OCI-LY1 (cell line): Measurements from ENCODE around the gene INS.
"Not testable (repeated sequence)": the region's sequence is repeated elsewhere in the genome, so short reads cannot be mapped to it uniquely, and the experiment has no call there.

ENCODE experiments used
- EZH2 ChIP-seq: fragments of 200-600 bp; sonication (generic), shearing (Covaris generic); IDR thresholded peaks from 2 replicates; pipeline ENCODE4 v1.8.0; 2017; ENCODE audit warnings: borderline replicate concordance, mixed run types, mild to moderate bottlenecking, antibody characterized with exemption, low read length, moderate library complexity, mixed read lengths
- TF ChIP-seq, protein P1 (sequence below): fragments of 200-600 bp; sonication (generic), shearing (Covaris generic); IDR thresholded peaks from 2 replicates; pipeline ENCODE4 v1.5.1; 2017; ENCODE audit warnings: mild to moderate bottlenecking, antibody characterized with exemption, low read length, moderate library complexity, mixed read lengths

DNA sequence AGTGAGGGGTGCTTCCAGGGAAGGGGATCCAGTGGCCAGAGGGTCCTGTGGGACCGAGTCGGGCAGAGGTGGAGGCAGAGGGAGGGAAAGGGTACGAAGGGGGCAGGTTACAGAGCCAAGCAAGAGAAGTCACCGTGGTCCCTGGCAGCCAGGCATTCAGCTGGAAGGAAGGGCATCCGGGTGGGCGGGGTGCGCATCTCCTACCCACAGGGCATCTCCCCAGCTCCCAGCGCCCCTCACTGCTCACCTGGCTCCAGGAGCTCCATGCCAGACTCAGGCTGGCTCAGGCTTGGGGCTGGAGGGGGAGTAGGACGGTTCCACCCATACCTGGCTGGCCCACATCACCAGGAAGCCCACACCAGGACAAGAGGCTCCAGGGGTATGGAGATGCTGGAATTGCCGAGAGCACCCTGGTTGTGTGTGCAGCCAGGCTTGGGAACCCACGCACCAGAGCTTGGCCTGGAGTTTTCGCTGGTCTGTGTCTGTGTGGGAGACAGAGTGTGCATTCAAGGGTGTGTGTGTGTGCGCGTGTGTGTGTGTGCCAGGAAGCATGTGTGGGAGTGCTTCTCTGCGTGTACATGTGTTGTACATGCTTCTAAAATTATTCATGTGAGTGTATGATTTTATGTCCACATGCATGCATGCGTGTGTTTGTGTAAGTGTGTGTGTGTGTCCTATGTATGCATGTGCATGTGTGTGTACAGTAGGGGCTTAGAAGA lies 17.2 kb upstream of the INS start:
- TF ChIP-seq, protein P1, sequence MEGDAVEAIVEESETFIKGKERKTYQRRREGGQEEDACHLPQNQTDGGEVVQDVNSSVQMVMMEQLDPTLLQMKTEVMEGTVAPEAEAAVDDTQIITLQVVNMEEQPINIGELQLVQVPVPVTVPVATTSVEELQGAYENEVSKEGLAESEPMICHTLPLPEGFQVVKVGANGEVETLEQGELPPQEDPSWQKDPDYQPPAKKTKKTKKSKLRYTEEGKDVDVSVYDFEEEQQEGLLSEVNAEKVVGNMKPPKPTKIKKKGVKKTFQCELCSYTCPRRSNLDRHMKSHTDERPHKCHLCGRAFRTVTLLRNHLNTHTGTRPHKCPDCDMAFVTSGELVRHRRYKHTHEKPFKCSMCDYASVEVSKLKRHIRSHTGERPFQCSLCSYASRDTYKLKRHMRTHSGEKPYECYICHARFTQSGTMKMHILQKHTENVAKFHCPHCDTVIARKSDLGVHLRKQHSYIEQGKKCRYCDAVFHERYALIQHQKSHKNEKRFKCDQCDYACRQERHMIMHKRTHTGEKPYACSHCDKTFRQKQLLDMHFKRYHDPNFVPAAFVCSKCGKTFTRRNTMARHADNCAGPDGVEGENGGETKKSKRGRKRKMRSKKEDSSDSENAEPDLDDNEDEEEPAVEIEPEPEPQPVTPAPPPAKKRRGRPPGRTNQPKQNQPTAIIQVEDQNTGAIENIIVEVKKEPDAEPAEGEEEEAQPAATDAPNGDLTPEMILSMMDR = not testable (repeated sequence)
- not testable (repeated sequence) for TF ChIP-seq EZH2
